Measurements from ENCODE around the gene FAM200B. TPM values are rescaled to one million over a fixed set of nuclear protein-coding genes. Genes with fewer than 3 reads are reported as not detected.

FAM200B gene
- total and polyA plus RNA-seq, 2 donors (not counting 1 experiment from before 2014, with no cell fraction given) = 22.6 to 35.1 TPM

DNA sequence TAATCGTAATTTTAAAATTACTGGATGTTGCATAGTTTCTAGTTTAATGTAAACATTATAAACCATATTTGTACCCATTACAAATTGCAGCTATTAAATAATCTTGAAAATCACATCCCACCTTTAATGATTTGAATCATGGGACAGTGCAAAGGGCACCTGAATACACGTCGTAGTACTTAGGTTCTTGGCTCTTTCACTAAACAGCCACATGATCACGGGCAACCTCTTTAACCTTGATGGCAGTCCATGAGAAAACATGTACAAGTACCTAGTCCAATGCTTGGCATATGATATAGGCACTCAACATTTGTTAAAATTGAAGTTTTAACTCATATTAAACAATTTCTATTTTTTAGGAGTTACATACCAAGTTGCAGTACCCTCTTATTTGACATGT, 14.6 kb upstream of the FAM200B start:
- H3K4me1 ChIP-seq (ENCODE audit: control insufficient read depth, extremely low read depth, insufficient read depth, low read length) = peaks cover 3% of the 10 kb centered on the region
- H2AFZ ChIP-seq (ENCODE audit: low read length) = no peak overlapping the region
- no peak overlapping the region for H3K4me3 ChIP-seq (replicated peaks in 1 of 4; ENCODE audit: control extremely low read depth in 1 of 4, insufficient read depth in 1 of 4, low read depth in 3 of 4, low read length in 4 of 4)
- no peak overlapping the region for H3K4me2 ChIP-seq (ENCODE audit: extremely low read depth, insufficient read depth, low read length)
- no peaks in the 10 kb centered on the region for H3K27me3 ChIP-seq (ENCODE audit: control insufficient read depth, insufficient read depth, low read length)
- H4K20me1 ChIP-seq (ENCODE audit: control insufficient read depth, extremely low read depth, insufficient read depth, low read length) = no peaks in the 10 kb centered on the region
- H3K9ac ChIP-seq (ENCODE audit: insufficient read depth, low read length) = no peak overlapping the region
- TF ChIP-seq, protein P1, sequence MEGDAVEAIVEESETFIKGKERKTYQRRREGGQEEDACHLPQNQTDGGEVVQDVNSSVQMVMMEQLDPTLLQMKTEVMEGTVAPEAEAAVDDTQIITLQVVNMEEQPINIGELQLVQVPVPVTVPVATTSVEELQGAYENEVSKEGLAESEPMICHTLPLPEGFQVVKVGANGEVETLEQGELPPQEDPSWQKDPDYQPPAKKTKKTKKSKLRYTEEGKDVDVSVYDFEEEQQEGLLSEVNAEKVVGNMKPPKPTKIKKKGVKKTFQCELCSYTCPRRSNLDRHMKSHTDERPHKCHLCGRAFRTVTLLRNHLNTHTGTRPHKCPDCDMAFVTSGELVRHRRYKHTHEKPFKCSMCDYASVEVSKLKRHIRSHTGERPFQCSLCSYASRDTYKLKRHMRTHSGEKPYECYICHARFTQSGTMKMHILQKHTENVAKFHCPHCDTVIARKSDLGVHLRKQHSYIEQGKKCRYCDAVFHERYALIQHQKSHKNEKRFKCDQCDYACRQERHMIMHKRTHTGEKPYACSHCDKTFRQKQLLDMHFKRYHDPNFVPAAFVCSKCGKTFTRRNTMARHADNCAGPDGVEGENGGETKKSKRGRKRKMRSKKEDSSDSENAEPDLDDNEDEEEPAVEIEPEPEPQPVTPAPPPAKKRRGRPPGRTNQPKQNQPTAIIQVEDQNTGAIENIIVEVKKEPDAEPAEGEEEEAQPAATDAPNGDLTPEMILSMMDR (conservative IDR thresholded peaks at IDR 0.05 in 1 of 2, IDR thresholded peaks at IDR 0.05 in 1 of 2; ENCODE audit: low read depth in 1 of 2, low read length in 2 of 2) = no peak
- no peak for TF ChIP-seq EZH2 (IDR thresholded peaks at IDR 0.05; ENCODE audit: low read length, missing control alignments)
- H3K9me3 ChIP-seq (ENCODE audit: control insufficient read depth, insufficient read depth, low read depth, low read length) = no peaks in the 10 kb centered on the region
- peaks cover 20% of the 10 kb centered on the region for H3K79me2 ChIP-seq (ENCODE audit: control insufficient read depth, insufficient read depth, low read length)
- no peak overlapping the region for H3K27ac ChIP-seq (ENCODE audit: insufficient read depth, low read length)
- H3K36me3 ChIP-seq (ENCODE audit: control insufficient read depth, insufficient read depth, low read length) = no peaks in the 10 kb centered on the region
- no peak for DNase-seq (ENCODE audit: low read depth in 2 of 2)

DNA sequence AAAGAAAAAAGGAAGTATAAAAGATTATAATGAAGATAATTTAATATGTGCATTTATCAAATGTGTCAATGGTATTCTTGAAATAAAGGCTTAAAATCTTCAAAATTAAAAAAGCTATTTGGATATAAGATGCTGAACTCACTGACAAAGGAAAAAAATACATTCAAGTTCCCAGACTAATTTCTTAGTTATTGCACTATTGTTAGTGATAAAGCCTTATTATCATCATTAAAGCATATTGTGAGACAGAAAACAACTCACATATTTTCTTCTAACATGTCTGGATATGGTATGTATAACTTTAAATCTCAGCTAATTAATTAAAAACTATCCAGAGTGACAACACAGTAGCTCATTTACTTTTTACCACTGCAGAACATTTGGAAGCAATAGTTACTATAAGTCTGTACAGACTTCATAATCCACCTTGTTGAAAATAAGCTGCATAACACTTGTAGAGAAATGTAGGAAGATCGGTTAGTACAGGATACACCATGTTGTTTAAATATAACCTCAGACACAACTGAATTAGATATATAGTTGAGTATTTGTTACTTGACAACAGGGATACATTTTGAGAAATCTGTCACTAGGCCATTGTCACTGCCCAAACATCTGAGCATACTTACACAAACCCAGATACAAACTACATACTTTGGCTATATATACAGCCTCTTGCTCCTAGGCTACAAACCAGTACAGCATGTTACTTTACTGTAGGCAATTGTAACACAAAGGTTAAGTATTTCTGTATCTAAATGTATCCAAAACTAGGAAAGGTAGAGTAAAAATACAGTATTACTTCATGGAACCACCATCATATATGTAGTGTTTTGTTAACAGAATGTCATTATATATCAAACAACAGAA, 12.8 kb upstream of the FAM200B start:
- Histone ChIP-seq H2AFZ (ENCODE audit: low read length) (peak overlapping the region; percentile 14), H3K79me2 (ENCODE audit: control insufficient read depth, insufficient read depth, low read length) (peaks cover 35% of the 10 kb centered on the region)

DNA sequence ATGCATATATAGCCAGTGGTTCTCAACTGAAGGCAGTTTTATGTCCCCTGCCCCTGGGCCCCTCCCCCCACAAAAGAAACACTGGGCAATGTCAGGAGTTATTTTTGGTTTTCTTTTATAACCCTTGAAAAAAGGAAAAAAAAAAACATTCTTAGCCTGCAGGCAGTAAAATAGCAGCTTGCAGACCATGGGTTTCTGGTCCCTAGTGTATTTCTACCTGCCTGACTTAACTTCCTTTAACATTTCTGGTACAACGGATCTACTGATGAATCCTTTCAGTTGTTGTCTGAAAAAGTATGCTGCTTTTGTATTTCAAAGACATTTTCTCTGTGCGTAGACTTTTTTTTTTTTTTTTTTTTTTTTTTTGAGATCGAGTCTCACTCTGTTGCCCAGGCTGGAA, 11.1 kb upstream of the FAM200B start:
- Histone ChIP-seq H3K27ac (ENCODE audit: insufficient read depth, low read length) (no peak overlapping the region), H3K79me2 (ENCODE audit: control insufficient read depth, insufficient read depth, low read length) (peaks cover 52% of the 10 kb centered on the region), H3K9me3 (ENCODE audit: control insufficient read depth, insufficient read depth, low read depth, low read length) (no peaks in the 10 kb centered on the region), H3K36me3 (ENCODE audit: control insufficient read depth, insufficient read depth, low read length) (no peaks in the 10 kb centered on the region), H3K4me3 (replicated peaks in 1 of 4; ENCODE audit: control extremely low read depth in 1 of 4, insufficient read depth in 1 of 4, low read depth in 3 of 4, low read length in 4 of 4) (no peak overlapping the region), H3K9ac (ENCODE audit: insufficient read depth, low read length) (no peak overlapping the region), H4K20me1 (ENCODE audit: control insufficient read depth, extremely low read depth, insufficient read depth, low read length) (no peaks in the 10 kb centered on the region), H3K4me2 (ENCODE audit: extremely low read depth, insufficient read depth, low read length) (no peak overlapping the region), H2AFZ (ENCODE audit: low read length) (no peak overlapping the region), H3K27me3 (ENCODE audit: control insufficient read depth, insufficient read depth, low read length) (no peaks in the 10 kb centered on the region), H3K4me1 (ENCODE audit: control insufficient read depth, extremely low read depth, insufficient read depth, low read length) (peaks cover 3% of the 10 kb centered on the region)
- TF ChIP-seq, protein P1 (conservative IDR thresholded peaks at IDR 0.05 in 1 of 2, IDR thresholded peaks at IDR 0.05 in 1 of 2; ENCODE audit: low read depth in 1 of 2, low read length in 2 of 2) = no peak
- TF ChIP-seq EZH2 (IDR thresholded peaks at IDR 0.05; ENCODE audit: low read length, missing control alignments) = no peak
- no peak for DNase-seq (ENCODE audit: low read depth in 2 of 2)

More for the DNA sequence above, 12.8 kb upstream of the FAM200B start:
- no peaks in the 10 kb centered on the region for H3K27me3 ChIP-seq (ENCODE audit: control insufficient read depth, insufficient read depth, low read length)
- H3K9ac ChIP-seq (ENCODE audit: insufficient read depth, low read length) = no peak overlapping the region
- H3K9me3 ChIP-seq (ENCODE audit: control insufficient read depth, insufficient read depth, low read depth, low read length) = no peaks in the 10 kb centered on the region
- no peak overlapping the region for H3K4me2 ChIP-seq (ENCODE audit: extremely low read depth, insufficient read depth, low read length)
- no peak overlapping the region for H3K4me3 ChIP-seq (replicated peaks in 1 of 4; ENCODE audit: control extremely low read depth in 1 of 4, insufficient read depth in 1 of 4, low read depth in 3 of 4, low read length in 4 of 4)
- H3K4me1 ChIP-seq (ENCODE audit: control insufficient read depth, extremely low read depth, insufficient read depth, low read length) = peaks cover 3% of the 10 kb centered on the region
- no peaks in the 10 kb centered on the region for H3K36me3 ChIP-seq (ENCODE audit: control insufficient read depth, insufficient read depth, low read length)
- no peak overlapping the region for H3K27ac ChIP-seq (ENCODE audit: insufficient read depth, low read length)
- TF ChIP-seq, protein P1 (conservative IDR thresholded peaks at IDR 0.05 in 1 of 2, IDR thresholded peaks at IDR 0.05 in 1 of 2; ENCODE audit: low read depth in 1 of 2, low read length in 2 of 2) = no peak
- TF ChIP-seq EZH2 (IDR thresholded peaks at IDR 0.05; ENCODE audit: low read length, missing control alignments) = no peak
- no peaks in the 10 kb centered on the region for H4K20me1 ChIP-seq (ENCODE audit: control insufficient read depth, extremely low read depth, insufficient read depth, low read length)
- DNase-seq (ENCODE audit: low read depth in 2 of 2) = no peak

Measured in fibroblast of lung (primary cell).